Measurements from ENCODE around the gene WRAP73.

- TF ChIP-seq POLR2A (IDR thresholded peaks at IDR 0.05; ENCODE audit: low read depth, low read length) = no peak
- TF ChIP-seq POLR2AphosphoS5 (IDR thresholded peaks at IDR 0.05; ENCODE audit: low read depth, low read length) = no peak
- no peak for TF ChIP-seq TAF1 (IDR thresholded peaks at IDR 0.05; ENCODE audit: borderline replicate concordance, low read depth, low read length)
Observed at GRCh38 chr1:3601743-3602142, 48.2 kb downstream of the WRAP73 start.
